ENCODE data around the gene CYSRT1. TPM values are rescaled to one million over a fixed set of nuclear protein-coding genes. Genes with fewer than 3 reads are reported as not detected.
A peak's percentile ranks its signal among the peaks of the same experiment; 100 is the strongest.

Gene CYSRT1, protein sequence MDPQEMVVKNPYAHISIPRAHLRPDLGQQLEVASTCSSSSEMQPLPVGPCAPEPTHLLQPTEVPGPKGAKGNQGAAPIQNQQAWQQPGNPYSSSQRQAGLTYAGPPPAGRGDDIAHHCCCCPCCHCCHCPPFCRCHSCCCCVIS
- total RNA-seq (1 to 10 TPM in 1 of 5 donors, under 1 TPM in 1, not detected in 3; 0.92 to 3.6 TPM), polyA plus RNA-seq (10 to 100 TPM in 1 of 3 donors, 1 to 10 TPM in 2; 2.7 to 47.3 (median 3.4) TPM)
- long read RNA-seq, donor 1, result 0 reads
- long read RNA-seq, donor 2, partial matches to known transcripts, result 0 of 1 reads
- long read RNA-seq, donor 2, other reads (novel, unspliced or antisense), result 0 of 1 reads
- long read RNA-seq, donor 3, result 0 reads
- long read RNA-seq, donor 4, result 0 reads
- long read RNA-seq, donor 5, result 0 reads
- long read RNA-seq, donor 6, partial matches to known transcripts, result 0 of 4 reads
- long read RNA-seq, donor 6, other reads (novel, unspliced or antisense), result 0 of 4 reads
- long read RNA-seq, donor 7, result 0 reads
- long read RNA-seq, donor 8, result 0 reads
- long read RNA-seq, donor 9, result 0 reads
- long read RNA-seq, donor 10, result 0 reads

DNA sequence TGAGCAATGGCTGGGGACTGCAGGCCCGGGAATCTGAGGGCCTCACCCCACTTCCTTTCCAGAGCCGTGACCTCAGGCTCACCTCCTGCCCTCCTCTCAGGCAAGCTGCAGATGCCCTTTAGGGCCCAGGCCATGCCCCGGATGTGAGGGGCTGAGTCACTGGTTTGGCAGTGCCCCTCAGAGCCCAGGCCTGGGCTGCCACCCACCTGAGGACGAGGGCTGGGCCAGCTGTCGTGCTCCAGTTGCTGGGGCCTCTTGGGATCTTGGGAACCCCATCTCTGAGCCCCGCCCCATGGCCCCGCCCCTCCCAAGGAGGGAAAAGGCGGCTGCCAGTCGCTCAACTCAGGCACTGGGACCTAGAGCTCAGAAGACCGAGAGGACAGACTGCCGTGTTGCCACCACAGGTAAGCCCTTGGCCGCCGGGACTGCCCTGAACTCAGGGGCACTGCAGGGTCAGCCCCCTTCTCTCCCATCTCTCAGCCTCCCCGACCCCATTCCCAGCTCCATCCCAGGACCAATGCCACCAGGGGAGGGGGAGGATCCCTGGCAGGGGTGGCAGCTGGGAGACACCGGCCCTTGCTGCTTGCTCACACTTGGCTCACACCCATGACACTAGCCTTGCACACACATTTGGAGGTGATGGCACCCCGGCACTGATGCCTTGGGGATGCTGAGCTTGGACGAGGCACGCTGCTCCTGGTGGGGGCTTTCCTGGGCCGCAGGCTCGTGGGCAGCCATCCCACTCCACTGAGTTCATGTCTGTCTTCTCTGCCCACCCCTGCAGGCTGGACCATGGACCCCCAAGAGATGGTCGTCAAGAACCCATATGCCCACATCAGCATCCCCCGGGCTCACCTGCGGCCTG is at the start of gene CYSRT1:
Gene CYSRT1 (plus strand): TSS at position 345 of the 865 bp plus-strand sequence. CDS start 448 bp downstream, at position 793.
- no peaks in the 10 kb centered on the region for H3K36me3 ChIP-seq
- TF ChIP-seq, protein P1, sequence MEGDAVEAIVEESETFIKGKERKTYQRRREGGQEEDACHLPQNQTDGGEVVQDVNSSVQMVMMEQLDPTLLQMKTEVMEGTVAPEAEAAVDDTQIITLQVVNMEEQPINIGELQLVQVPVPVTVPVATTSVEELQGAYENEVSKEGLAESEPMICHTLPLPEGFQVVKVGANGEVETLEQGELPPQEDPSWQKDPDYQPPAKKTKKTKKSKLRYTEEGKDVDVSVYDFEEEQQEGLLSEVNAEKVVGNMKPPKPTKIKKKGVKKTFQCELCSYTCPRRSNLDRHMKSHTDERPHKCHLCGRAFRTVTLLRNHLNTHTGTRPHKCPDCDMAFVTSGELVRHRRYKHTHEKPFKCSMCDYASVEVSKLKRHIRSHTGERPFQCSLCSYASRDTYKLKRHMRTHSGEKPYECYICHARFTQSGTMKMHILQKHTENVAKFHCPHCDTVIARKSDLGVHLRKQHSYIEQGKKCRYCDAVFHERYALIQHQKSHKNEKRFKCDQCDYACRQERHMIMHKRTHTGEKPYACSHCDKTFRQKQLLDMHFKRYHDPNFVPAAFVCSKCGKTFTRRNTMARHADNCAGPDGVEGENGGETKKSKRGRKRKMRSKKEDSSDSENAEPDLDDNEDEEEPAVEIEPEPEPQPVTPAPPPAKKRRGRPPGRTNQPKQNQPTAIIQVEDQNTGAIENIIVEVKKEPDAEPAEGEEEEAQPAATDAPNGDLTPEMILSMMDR (IDR thresholded peaks at IDR 0.05), result no peak
- TF ChIP-seq POLR2AphosphoS5 (IDR thresholded peaks at IDR 0.05) (no peak), EP300 (IDR thresholded peaks at IDR 0.05) (no peak), POLR2A (IDR thresholded peaks at IDR 0.05) (no peak)
- no peaks in the 10 kb centered on the region for H3K9me3 ChIP-seq
- WGBS, 5 donors, result 44 to 64% (median 50%) methylated on average over 12 to 23 of the region's 23 CpGs
- intact Hi-C loops (cut with DNase I; ENCODE audit: low total_unique reads), result loop anchor here (5.0 kb wide), 1 partner anchor 108 kb away; no protein-coding TSS in a partner anchor
- peaks cover 3 to 46% (median 21%) of the 10 kb centered on the region in 3 donors for H3K27me3 ChIP-seq
- peak within 1 kb of the TSS; percentile 92 to 98 (median 94) for H3K27ac ChIP-seq
- DNase-seq, result peak; percentile 49 to 64
- peaks cover 42 to 81% (median 78%) of the 10 kb centered on the region in 4 donors for H3K4me1 ChIP-seq
- H3K4me3 ChIP-seq, result peak within 1 kb of the TSS; percentile 70 to 73 (median 72)

DNA sequence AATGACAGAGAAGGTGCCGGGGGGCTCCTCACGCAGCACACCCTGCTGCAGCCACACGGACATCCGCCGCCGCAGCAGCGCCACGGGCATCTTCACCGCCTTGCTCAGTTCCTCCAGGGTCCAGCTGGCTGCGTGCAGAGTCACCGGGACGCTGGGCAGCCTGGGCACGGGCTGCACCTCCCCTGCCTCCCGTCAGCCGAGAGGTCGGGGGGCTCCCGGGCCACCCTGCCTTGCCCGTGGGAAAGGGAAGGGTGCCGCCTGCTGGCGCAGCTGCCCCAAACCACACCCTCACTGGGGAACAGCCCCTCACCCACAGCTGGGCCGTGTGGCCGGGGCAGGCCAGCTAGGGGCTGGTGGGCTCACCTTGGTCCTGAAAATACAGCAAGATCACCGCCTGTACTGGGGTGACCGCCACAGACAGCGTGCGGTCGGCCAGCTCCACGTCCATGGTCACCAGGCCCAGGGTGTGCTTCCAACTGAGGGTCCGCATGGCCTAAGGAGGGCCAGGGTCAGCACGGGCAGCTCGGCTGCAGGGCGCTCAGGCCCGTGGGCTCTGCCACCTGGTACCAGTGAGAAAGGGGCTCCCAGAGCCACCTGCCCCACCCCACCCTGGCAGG is 49.5 kb upstream of the CYSRT1 start:
- peaks cover 0 to 42% (median 25%) of the 10 kb centered on the region in 3 donors for H3K27me3 ChIP-seq

DNA sequence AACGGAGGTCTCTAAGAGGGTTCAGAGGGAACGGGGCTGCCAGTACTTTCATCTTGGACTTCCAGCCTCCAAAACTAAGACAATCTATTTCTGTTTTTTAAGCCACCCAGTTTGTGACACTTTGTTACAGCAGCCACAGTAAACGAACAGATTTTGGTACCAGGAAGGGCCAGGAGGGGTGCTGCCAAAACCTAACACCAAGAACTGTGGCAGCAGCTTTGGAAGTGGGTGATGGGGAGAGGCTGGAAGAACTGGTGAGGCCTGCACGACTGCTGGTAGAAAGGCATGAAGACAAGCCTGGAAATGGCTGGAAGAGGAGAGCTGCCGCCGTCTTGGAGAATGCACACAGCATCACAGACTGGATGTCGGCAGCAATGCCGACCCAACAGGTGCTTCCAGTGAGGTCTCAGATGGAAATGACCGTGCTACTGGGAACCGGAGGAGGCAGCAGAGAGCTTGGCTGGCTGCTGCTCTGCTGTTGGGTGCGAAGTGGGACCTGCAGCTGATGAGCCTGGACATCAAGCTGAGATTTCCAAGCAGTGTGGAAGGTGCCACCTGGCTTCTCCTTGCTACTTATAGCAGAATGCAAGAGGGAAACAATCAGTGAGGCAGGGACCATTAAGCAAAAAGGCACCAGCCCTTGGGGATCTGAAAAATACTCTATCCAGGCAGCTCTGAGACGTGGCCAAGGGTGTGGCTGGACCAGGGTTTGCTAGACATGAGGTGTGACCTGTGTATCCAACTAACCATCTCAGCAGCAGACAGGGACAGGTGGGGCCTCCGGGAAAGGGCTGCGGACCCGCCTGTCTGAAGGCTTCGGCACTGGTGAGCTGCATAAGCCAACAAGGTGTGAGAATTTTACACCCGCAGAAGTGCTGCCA is 48.4 kb upstream of the CYSRT1 start:
- peak; percentile 53 to 73 for DNase-seq
- no peaks in the 10 kb centered on the region for H3K9me3 ChIP-seq
- intact Hi-C loops (cut with DNase I; ENCODE audit: low total_unique reads), result no loop called here
- WGBS, 5 donors, result 47 to 56% (median 51%) methylated on average over 17 of the region's 17 CpGs
- peaks cover 34 to 50% (median 41%) of the 10 kb centered on the region in 4 donors for H3K36me3 ChIP-seq
- H3K27me3 ChIP-seq, result peaks cover 0 to 31% (median 16%) of the 10 kb centered on the region in 3 donors
- TF ChIP-seq, protein P1 (IDR thresholded peaks at IDR 0.05), result peak in 4 of 7 experiments; percentile 35 to 49 (median 40)
- TF ChIP-seq EP300 (IDR thresholded peaks at IDR 0.05), result no peak
- no peak overlapping the region for H3K27ac ChIP-seq
- no peak overlapping the region for H3K4me3 ChIP-seq
- peaks cover 18 to 44% (median 39%) of the 10 kb centered on the region in 4 donors for H3K4me1 ChIP-seq

More for the DNA sequence above, 49.5 kb upstream of the CYSRT1 start:
- no peaks in the 10 kb centered on the region for H3K9me3 ChIP-seq
- peaks cover 23 to 40% (median 30%) of the 10 kb centered on the region in 4 donors for H3K36me3 ChIP-seq
- no peak overlapping the region for H3K4me3 ChIP-seq
- no peak for DNase-seq
- WGBS, 5 donors, result 21 to 46% (median 42%) methylated on average over 20 to 33 of the region's 33 CpGs
- TF ChIP-seq POLR2A (IDR thresholded peaks at IDR 0.05) (no peak), EP300 (IDR thresholded peaks at IDR 0.05) (no peak), POLR2AphosphoS5 (IDR thresholded peaks at IDR 0.05) (no peak)
- TF ChIP-seq, protein P1 (IDR thresholded peaks at IDR 0.05), result peak in 2 of 7 experiments; percentile 12 to 14
- H3K4me1 ChIP-seq, result peaks cover 18 to 55% (median 40%) of the 10 kb centered on the region in 4 donors
- no peak overlapping the region for H3K27ac ChIP-seq
- intact Hi-C loops (cut with DNase I; ENCODE audit: low total_unique reads), result no loop called here
